ENCODE results near the gene VPS35.

VPS35 gene

GRCh38 chr16:46702030-46702429 lies 13.1 kb upstream of the VPS35 start:
- H3K9me3 ChIP-seq (ENCODE audit: insufficient read depth, low read depth, low read length), result no peaks in the 10 kb centered on the region
- H2AFZ ChIP-seq (ENCODE audit: low read length), result no peak overlapping the region
- H3F3A ChIP-seq (ENCODE audit: low read depth), result no peaks in the 10 kb centered on the region
- H3K36me3 ChIP-seq (ENCODE audit: insufficient read depth, low read length), result peaks cover 12% of the 10 kb centered on the region
- H3K9me2 ChIP-seq (replicated peaks; ENCODE audit: low read depth, low read length), result no peaks in the 10 kb centered on the region
- no peak overlapping the region for H3K4me3 ChIP-seq (ENCODE audit: low read length, poor library complexity, severe bottlenecking)
- no peaks in the 10 kb centered on the region for H3K4me1 ChIP-seq (ENCODE audit: insufficient read depth, low read length, poor library complexity, severe bottlenecking)
- H3K27me3 ChIP-seq (ENCODE audit: insufficient read depth, low read length, poor library complexity, severe bottlenecking), result no peaks in the 10 kb centered on the region
- no peak overlapping the region for H3K9ac ChIP-seq (ENCODE audit: low read depth, low read length, poor library complexity, severe bottlenecking)
- no peak for TF ChIP-seq EZH2phosphoT487 (IDR thresholded peaks at IDR 0.05; ENCODE audit: borderline replicate concordance)
- TF ChIP-seq, protein P1, sequence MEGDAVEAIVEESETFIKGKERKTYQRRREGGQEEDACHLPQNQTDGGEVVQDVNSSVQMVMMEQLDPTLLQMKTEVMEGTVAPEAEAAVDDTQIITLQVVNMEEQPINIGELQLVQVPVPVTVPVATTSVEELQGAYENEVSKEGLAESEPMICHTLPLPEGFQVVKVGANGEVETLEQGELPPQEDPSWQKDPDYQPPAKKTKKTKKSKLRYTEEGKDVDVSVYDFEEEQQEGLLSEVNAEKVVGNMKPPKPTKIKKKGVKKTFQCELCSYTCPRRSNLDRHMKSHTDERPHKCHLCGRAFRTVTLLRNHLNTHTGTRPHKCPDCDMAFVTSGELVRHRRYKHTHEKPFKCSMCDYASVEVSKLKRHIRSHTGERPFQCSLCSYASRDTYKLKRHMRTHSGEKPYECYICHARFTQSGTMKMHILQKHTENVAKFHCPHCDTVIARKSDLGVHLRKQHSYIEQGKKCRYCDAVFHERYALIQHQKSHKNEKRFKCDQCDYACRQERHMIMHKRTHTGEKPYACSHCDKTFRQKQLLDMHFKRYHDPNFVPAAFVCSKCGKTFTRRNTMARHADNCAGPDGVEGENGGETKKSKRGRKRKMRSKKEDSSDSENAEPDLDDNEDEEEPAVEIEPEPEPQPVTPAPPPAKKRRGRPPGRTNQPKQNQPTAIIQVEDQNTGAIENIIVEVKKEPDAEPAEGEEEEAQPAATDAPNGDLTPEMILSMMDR (conservative IDR thresholded peaks at IDR 0.05; ENCODE audit: low read length), result no peak
- no peaks in the 10 kb centered on the region for H4K20me1 ChIP-seq (ENCODE audit: insufficient read depth, low read length, poor library complexity, severe bottlenecking)
- H3K4me2 ChIP-seq (ENCODE audit: low read depth, low read length, poor library complexity, severe bottlenecking), result no peak overlapping the region
- no peaks in the 10 kb centered on the region for H3K79me2 ChIP-seq (ENCODE audit: insufficient read depth, low read length)

- Histone ChIP-seq H3K4me1 (ENCODE audit: insufficient read depth, low read length, poor library complexity, severe bottlenecking) (no peaks in the 10 kb centered on the region), H3K9me2 (replicated peaks; ENCODE audit: low read depth, low read length) (no peaks in the 10 kb centered on the region), H3K9ac (ENCODE audit: low read depth, low read length, poor library complexity, severe bottlenecking) (no peak overlapping the region), H3K79me2 (ENCODE audit: insufficient read depth, low read length) (no peaks in the 10 kb centered on the region), H4K20me1 (ENCODE audit: insufficient read depth, low read length, poor library complexity, severe bottlenecking) (no peaks in the 10 kb centered on the region), H3K4me2 (ENCODE audit: low read depth, low read length, poor library complexity, severe bottlenecking) (no peak overlapping the region), H2AFZ (ENCODE audit: low read length) (no peak overlapping the region), H3K27me3 (ENCODE audit: insufficient read depth, low read length, poor library complexity, severe bottlenecking) (no peaks in the 10 kb centered on the region), H3K9me3 (ENCODE audit: insufficient read depth, low read depth, low read length) (no peaks in the 10 kb centered on the region), H3F3A (ENCODE audit: low read depth) (no peaks in the 10 kb centered on the region), H3K4me3 (ENCODE audit: low read length, poor library complexity, severe bottlenecking) (no peak overlapping the region), H3K36me3 (ENCODE audit: insufficient read depth, low read length) (peaks cover 16% of the 10 kb centered on the region)
- no peak for TF ChIP-seq EZH2phosphoT487 (IDR thresholded peaks at IDR 0.05; ENCODE audit: borderline replicate concordance)
- TF ChIP-seq, protein P1 (conservative IDR thresholded peaks at IDR 0.05; ENCODE audit: low read length), result no peak
Observed at GRCh38 chr16:46701615-46702014, 12.6 kb upstream of the VPS35 start.

- H3K9me3 ChIP-seq (ENCODE audit: insufficient read depth, low read depth, low read length), result no peaks in the 10 kb centered on the region
- H3K9ac ChIP-seq (ENCODE audit: low read depth, low read length, poor library complexity, severe bottlenecking), result no peak overlapping the region
- H3F3A ChIP-seq (ENCODE audit: low read depth), result no peaks in the 10 kb centered on the region
- H3K4me1 ChIP-seq (ENCODE audit: insufficient read depth, low read length, poor library complexity, severe bottlenecking), result no peaks in the 10 kb centered on the region
- H3K27me3 ChIP-seq (ENCODE audit: insufficient read depth, low read length, poor library complexity, severe bottlenecking), result no peaks in the 10 kb centered on the region
- H3K4me3 ChIP-seq (ENCODE audit: low read length, poor library complexity, severe bottlenecking), result no peak overlapping the region
- TF ChIP-seq EZH2phosphoT487 (IDR thresholded peaks at IDR 0.05; ENCODE audit: borderline replicate concordance), result no peak
- TF ChIP-seq, protein P1 (conservative IDR thresholded peaks at IDR 0.05; ENCODE audit: low read length), result no peak
- H3K4me2 ChIP-seq (ENCODE audit: low read depth, low read length, poor library complexity, severe bottlenecking), result no peak overlapping the region
- H3K79me2 ChIP-seq (ENCODE audit: insufficient read depth, low read length), result no peaks in the 10 kb centered on the region
- no peaks in the 10 kb centered on the region for H3K9me2 ChIP-seq (replicated peaks; ENCODE audit: low read depth, low read length)
- H4K20me1 ChIP-seq (ENCODE audit: insufficient read depth, low read length, poor library complexity, severe bottlenecking), result no peaks in the 10 kb centered on the region
- H3K36me3 ChIP-seq (ENCODE audit: insufficient read depth, low read length), result peaks cover 32% of the 10 kb centered on the region
- H2AFZ ChIP-seq (ENCODE audit: low read length), result no peak overlapping the region
Observed at GRCh38 chr16:46700048-46700447, 11.1 kb upstream of the VPS35 start.

Measured in Loucy (cell line).